Uterus (tissue), 2 donors: ENCODE results near the gene ARHGEF19.

Experiments
- POLR2A ChIP-seq, 2 donors: fragments of 450-650 bp; IDR thresholded peaks; one replicate each; pipeline ENCODE4 v1.6.1; 2016; ENCODE audit warnings: antibody characterized with exemption in 2 of 2, mild to moderate bottlenecking in 1 of 2, moderate library complexity in 1 of 2
- TF ChIP-seq, protein P1 (sequence below), 4 experiments: fragments of 200-600 bp in 2 of 4; fragments of 450-650 bp in 2 of 4; sonication (generic) in 2 of 4; IDR thresholded peaks; one replicate each; pipeline ENCODE4 v1.5.1; 2016 to 2019; ENCODE audit warnings: antibody characterized with exemption in 4 of 4, mild to moderate bottlenecking in 2 of 4, moderate library complexity in 1 of 4

DNA sequence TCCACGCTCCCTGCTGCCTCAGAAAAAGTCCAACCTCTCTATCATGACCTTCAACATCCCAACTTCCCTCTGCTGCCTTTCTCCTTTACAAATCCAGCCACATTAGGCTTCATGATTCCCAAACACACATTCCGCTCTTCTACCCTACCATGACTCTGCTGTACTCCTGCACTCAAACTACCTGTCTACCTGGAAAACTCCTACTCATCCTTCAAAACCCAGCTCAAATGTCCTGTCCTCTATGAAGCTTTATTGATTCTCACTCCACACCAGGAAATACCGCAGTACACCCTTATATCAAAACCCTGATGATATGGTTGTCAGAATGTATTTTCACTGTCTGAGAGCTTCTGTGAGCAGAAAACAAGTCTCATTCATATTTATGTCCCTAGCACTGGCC, 8.9 kb downstream of the ARHGEF19 start:
- TF ChIP-seq, protein P1, sequence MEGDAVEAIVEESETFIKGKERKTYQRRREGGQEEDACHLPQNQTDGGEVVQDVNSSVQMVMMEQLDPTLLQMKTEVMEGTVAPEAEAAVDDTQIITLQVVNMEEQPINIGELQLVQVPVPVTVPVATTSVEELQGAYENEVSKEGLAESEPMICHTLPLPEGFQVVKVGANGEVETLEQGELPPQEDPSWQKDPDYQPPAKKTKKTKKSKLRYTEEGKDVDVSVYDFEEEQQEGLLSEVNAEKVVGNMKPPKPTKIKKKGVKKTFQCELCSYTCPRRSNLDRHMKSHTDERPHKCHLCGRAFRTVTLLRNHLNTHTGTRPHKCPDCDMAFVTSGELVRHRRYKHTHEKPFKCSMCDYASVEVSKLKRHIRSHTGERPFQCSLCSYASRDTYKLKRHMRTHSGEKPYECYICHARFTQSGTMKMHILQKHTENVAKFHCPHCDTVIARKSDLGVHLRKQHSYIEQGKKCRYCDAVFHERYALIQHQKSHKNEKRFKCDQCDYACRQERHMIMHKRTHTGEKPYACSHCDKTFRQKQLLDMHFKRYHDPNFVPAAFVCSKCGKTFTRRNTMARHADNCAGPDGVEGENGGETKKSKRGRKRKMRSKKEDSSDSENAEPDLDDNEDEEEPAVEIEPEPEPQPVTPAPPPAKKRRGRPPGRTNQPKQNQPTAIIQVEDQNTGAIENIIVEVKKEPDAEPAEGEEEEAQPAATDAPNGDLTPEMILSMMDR (IDR thresholded peaks at IDR 0.05): no peak
- no peak for TF ChIP-seq POLR2A (IDR thresholded peaks at IDR 0.05)
